Measurements from ENCODE around the gene ATP6V0A1.
"Not testable (repeated sequence)": the region's sequence is repeated elsewhere in the genome, so short reads cannot be mapped to it uniquely, and the experiment has no call there.

ATP6V0A1 gene

GRCh38 chr17:42543190-42544079 lies 84.8 kb downstream of the ATP6V0A1 start:
- no peak for DNase-seq

GRCh38 chr17:42544874-42545283 lies 86.2 kb downstream of the ATP6V0A1 start:
- no peak for DNase-seq

- not testable (repeated sequence) for DNase-seq
Observed at GRCh38 chr17:42545755-42546505, 87.3 kb downstream of the ATP6V0A1 start.

- DNase-seq, result no peak
Observed at GRCh38 chr17:42547001-42547461, 88.4 kb downstream of the ATP6V0A1 start.

- no peak for DNase-seq
Observed at GRCh38 chr17:42547698-42548069, 89.0 kb downstream of the ATP6V0A1 start.

GRCh38 chr17:42548070-42548837 lies 89.6 kb downstream of the ATP6V0A1 start:
- peak; percentile 82 for DNase-seq

- no peak for DNase-seq
Observed at GRCh38 chr17:42548993-42549755, 90.5 kb downstream of the ATP6V0A1 start.

GRCh38 chr17:42552736-42553135 lies 94.1 kb downstream of the ATP6V0A1 start, which contains the start of gene HSD17B1:
TSS of gene HSD17B1 (plus strand) at chr17:42552923. CDS start at chr17:42552934, 11 bp downstream.
- not testable (repeated sequence) for DNase-seq

GRCh38 chr17:42553161-42553818 lies 94.6 kb downstream of the ATP6V0A1 start:
- DNase-seq, result no peak

GRCh38 chr17:42553866-42554249 lies 95.2 kb downstream of the ATP6V0A1 start:
- DNase-seq, result no peak

- peak; percentile 83 for DNase-seq
Observed at GRCh38 chr17:42554250-42555121, 95.8 kb downstream of the ATP6V0A1 start.

- no peak for DNase-seq
Observed at GRCh38 chr17:42555122-42555622, 96.5 kb downstream of the ATP6V0A1 start.

GRCh38 chr17:42555961-42556617 lies 97.4 kb downstream of the ATP6V0A1 start:
- DNase-seq, result not testable (repeated sequence)

- DNase-seq, result no peak
Observed at GRCh38 chr17:42559075-42559474, 100.4 kb downstream of the ATP6V0A1 start.

GRCh38 chr17:42560246-42560645 lies 101.6 kb downstream of the ATP6V0A1 start:
- DNase-seq, result no peak

- peak; percentile 95 for DNase-seq
Observed at GRCh38 chr17:42561897-42562387, 103.3 kb downstream of the ATP6V0A1 start, which contains the start of gene COASY. TSS of gene COASY (plus strand) at chr17:42562148. CDS start at chr17:42562623, 475 bp downstream.

GRCh38 chr17:42562388-42563142 lies 103.9 kb downstream of the ATP6V0A1 start:
- no peak for DNase-seq

- no peak for DNase-seq
Observed at GRCh38 chr17:42563143-42563509, 104.4 kb downstream of the ATP6V0A1 start.

- DNase-seq, result no peak
Observed at GRCh38 chr17:42563543-42563942, 104.9 kb downstream of the ATP6V0A1 start.
